Activated CD4-positive, alpha-beta T cell treated with anti-CD3 and anti-CD28 coated beads, Interleukin-2, amount 50 U/mL, for 24 hours (primary cell): ENCODE measurements around the gene CHTF18.

ENCODE experiments used
- DNase-seq, 2 donors: peaks; one replicate each; pipeline ENCODE4 v3.0.0-alpha.2; 2020; ENCODE audit warnings: low read depth in 1 of 2, low spot score in 1 of 2

Gene CHTF18

GRCh38 chr16:760065-760464 lies 28.4 kb upstream of the CHTF18 start:
- no peak for DNase-seq

GRCh38 chr16:760545-761343 lies 27.7 kb upstream of the CHTF18 start, which contains the start of gene MSLN:
Gene MSLN, plus strand, starts transcription at chr16:760734. Its CDS starts 1,947 bp downstream, at chr16:762681.
- no peak for DNase-seq

GRCh38 chr16:761625-762513 lies 26.6 kb upstream of the CHTF18 start:
- no peak for DNase-seq

- DNase-seq, result no peak
Observed at GRCh38 chr16:762595-763268, 25.7 kb upstream of the CHTF18 start.

GRCh38 chr16:763369-764183 lies 24.8 kb upstream of the CHTF18 start:
- DNase-seq, result no peak

- DNase-seq, result no peak
Observed at GRCh38 chr16:764184-764750, 24.2 kb upstream of the CHTF18 start.

GRCh38 chr16:764848-765487 lies 23.5 kb upstream of the CHTF18 start:
- DNase-seq, result no peak

- DNase-seq, result no peak
Observed at GRCh38 chr16:765488-765865, 22.9 kb upstream of the CHTF18 start.

- no peak for DNase-seq
Observed at GRCh38 chr16:766008-766819, 22.2 kb upstream of the CHTF18 start.

- DNase-seq, result no peak
Observed at GRCh38 chr16:766820-767640, 21.4 kb upstream of the CHTF18 start.

- no peak for DNase-seq
Observed at GRCh38 chr16:767743-768235, 20.6 kb upstream of the CHTF18 start.

GRCh38 chr16:768428-768827 lies 20.0 kb upstream of the CHTF18 start:
- DNase-seq, result no peak

- DNase-seq, result no peak
Observed at GRCh38 chr16:769184-769784, 19.1 kb upstream of the CHTF18 start.

- DNase-seq, result no peak
Observed at GRCh38 chr16:769934-770333, 18.5 kb upstream of the CHTF18 start.

GRCh38 chr16:770411-770810 lies 18.0 kb upstream of the CHTF18 start:
- no peak for DNase-seq

- DNase-seq, result no peak
Observed at GRCh38 chr16:772959-773358, 15.5 kb upstream of the CHTF18 start.

- no peak for DNase-seq
Observed at GRCh38 chr16:774086-775001, 14.1 kb upstream of the CHTF18 start.
